ENCODE data around the gene TBC1D1. TPM values are rescaled to one million over a fixed set of nuclear protein-coding genes. Genes with fewer than 3 reads are reported as not detected.
"Not testable (repeated sequence)": the region's sequence is repeated elsewhere in the genome, so short reads cannot be mapped to it uniquely, and the experiment has no call there.

Gene TBC1D1
- total RNA-seq, 4 donors from 2014 or later = 206 to 258 (median 221) TPM

DNA sequence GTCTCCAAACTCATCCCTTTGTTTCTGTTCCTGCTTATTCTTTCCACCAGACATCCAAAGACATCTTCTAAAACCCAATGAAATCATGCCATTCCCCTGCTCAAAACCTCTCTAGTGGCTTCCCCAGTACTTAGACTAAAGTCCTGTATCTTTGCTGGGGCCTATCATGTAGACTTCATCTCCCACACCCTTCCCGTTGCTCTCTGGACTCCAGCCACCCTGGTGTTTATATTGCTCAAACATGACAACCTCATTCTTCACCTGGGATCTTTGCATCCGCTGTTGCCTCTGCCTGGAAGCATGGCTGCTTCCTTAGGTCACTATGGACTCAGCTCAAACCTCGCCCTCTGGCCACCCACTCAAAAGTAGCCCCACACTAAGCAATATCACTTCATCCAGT lies 23.7 kb downstream of the TBC1D1 start:
- Histone ChIP-seq H3K9me3 (no peaks in the 10 kb centered on the region), H3K4me3 (no peak overlapping the region), H3K27ac (replicated peaks in 1 of 4) (no peak overlapping the region), H3K4me1 (peaks cover 8 to 26% (median 20%) of the 10 kb centered on the region in 4 donors), H3K36me3 (no peaks in the 10 kb centered on the region), H3K27me3 (no peaks in the 10 kb centered on the region)
- 82% methylated on average over 3 of the region's 3 CpGs for WGBS
- intact Hi-C loops (cut with DNase I) = no loop called here
- TF ChIP-seq POLR2A (IDR thresholded peaks at IDR 0.05; ENCODE audit: low read depth) = no peak
- no peak for DNase-seq (ENCODE audit: extremely low spot score)

DNA sequence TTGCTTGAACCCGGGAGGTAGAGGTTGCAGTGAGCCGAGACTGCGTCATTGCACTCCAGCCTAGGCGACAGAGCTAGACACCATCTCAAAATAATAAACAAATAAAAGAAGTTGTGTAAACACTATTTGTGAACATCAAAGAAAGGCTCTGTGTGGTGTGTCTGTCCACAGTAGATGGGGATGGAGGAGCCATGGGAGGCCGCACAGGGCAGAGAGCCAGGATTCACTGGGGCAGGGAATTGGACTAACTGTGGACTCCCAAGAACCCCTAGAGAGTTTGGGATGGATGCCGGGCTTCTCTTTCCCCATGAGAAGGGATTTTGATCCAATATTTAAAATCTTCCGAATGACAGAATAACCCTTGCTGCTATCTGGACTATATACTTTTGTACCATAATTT lies 26.5 kb downstream of the TBC1D1 start:
- H3K4me1 ChIP-seq = peaks cover 0 to 17% (median 11%) of the 10 kb centered on the region in 4 donors
- WGBS = 84% methylated on average over 7 of the region's 7 CpGs
- DNase-seq (ENCODE audit: extremely low spot score) = no peak
- H3K27ac ChIP-seq (replicated peaks in 1 of 4) = no peak overlapping the region
- no peaks in the 10 kb centered on the region for H3K9me3 ChIP-seq
- intact Hi-C loops (cut with DNase I) = no loop called here
- no peak overlapping the region for H3K4me3 ChIP-seq
- no peak for TF ChIP-seq CTCF (IDR thresholded peaks at IDR 0.05)
- TF ChIP-seq EP300 (IDR thresholded peaks at IDR 0.05) = no peak
- TF ChIP-seq POLR2AphosphoS5 (IDR thresholded peaks at IDR 0.05) = no peak
- TF ChIP-seq POLR2A (IDR thresholded peaks at IDR 0.05; ENCODE audit: low read depth) = no peak
- no peaks in the 10 kb centered on the region for H3K36me3 ChIP-seq
- no peaks in the 10 kb centered on the region for H3K27me3 ChIP-seq

GRCh38 chr4:37918653-37919052 lies 27.8 kb downstream of the TBC1D1 start:
- WGBS = 84% methylated on average over 3 of the region's 3 CpGs
- Histone ChIP-seq H3K4me3 (no peak overlapping the region), H3K27ac (replicated peaks in 1 of 4) (no peak overlapping the region), H3K9me3 (no peaks in the 10 kb centered on the region), H3K27me3 (no peaks in the 10 kb centered on the region), H3K4me1 (peaks cover 0 to 17% (median 11%) of the 10 kb centered on the region in 4 donors), H3K36me3 (no peaks in the 10 kb centered on the region)
- intact Hi-C loops (cut with DNase I) = no loop called here
- DNase-seq (ENCODE audit: extremely low spot score) = no peak
- TF ChIP-seq POLR2AphosphoS5 (IDR thresholded peaks at IDR 0.05) (no peak), POLR2A (IDR thresholded peaks at IDR 0.05; ENCODE audit: low read depth) (no peak), EP300 (IDR thresholded peaks at IDR 0.05) (no peak), CTCF (IDR thresholded peaks at IDR 0.05) (no peak)

DNA sequence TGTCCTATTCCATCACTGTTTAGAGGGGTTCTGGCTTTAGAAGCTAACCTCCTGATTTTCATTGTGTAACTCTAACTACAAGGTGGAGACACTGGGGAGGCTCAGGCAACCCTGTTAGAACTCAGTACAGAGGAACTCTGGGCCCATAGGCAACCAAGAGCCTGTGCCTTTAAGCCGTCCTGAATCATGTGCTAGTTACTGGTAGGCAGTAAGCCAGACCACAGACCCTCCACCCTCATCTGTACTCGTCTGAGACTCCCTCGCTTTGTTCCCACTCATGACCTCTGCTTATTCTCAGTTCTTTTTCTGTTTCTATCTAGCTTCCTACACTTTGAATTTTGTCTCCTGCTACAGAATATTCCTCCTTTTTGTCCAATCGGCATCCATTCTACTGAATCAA lies 31.4 kb downstream of the TBC1D1 start:
- TF ChIP-seq POLR2A (IDR thresholded peaks at IDR 0.05; ENCODE audit: low read depth) = no peak
- TF ChIP-seq POLR2AphosphoS5 (IDR thresholded peaks at IDR 0.05) = no peak
- TF ChIP-seq EP300 (IDR thresholded peaks at IDR 0.05) = no peak
- no peak for TF ChIP-seq CTCF (IDR thresholded peaks at IDR 0.05)
- H3K4me3 ChIP-seq = no peak overlapping the region
- intact Hi-C loops (cut with DNase I) = no loop called here
- H3K36me3 ChIP-seq = no peaks in the 10 kb centered on the region
- no peak for DNase-seq (ENCODE audit: extremely low spot score)
- H3K27me3 ChIP-seq = no peaks in the 10 kb centered on the region
- no peak overlapping the region for H3K27ac ChIP-seq (replicated peaks in 1 of 4)
- H3K4me1 ChIP-seq = peaks cover 0 to 14% (median 7%) of the 10 kb centered on the region in 4 donors
- H3K9me3 ChIP-seq = no peaks in the 10 kb centered on the region
- 78% methylated on average over 4 of the region's 4 CpGs for WGBS

DNA sequence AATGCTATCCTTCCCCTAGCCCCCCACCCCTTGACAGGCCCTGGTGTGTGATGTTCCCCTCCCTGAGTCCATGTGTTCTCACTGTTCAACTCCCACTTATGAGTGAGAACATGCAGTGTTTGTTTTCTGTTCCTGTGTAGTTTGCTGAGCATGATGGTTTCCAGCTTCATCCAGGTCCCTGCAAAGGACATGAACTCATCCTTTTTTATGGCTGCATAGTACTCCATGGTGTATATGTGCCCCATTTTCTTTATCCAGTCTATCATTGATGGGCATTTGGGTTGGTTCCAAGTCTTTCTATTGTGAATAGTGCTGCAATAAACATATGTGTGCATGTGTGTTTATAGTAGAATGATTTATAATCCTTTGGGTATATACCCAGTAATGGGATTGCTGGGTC lies 32.2 kb downstream of the TBC1D1 start:
- intact Hi-C loops (cut with DNase I); H3K27ac ChIP-seq (replicated peaks in 1 of 4); H3K36me3 ChIP-seq; H3K9me3 ChIP-seq; H3K27me3 ChIP-seq; DNase-seq (ENCODE audit: extremely low spot score); H3K4me3 ChIP-seq: not testable (repeated sequence)
- peaks cover 0 to 12% (median 7%) of the 10 kb centered on the region in 4 donors for H3K4me1 ChIP-seq

- intact Hi-C loops (cut with DNase I) = loop anchor here (5.0 kb wide), 1 partner anchor 37 kb away; the partner anchor contains the start of gene PTTG2
- Histone ChIP-seq H3K27me3 (no peaks in the 10 kb centered on the region), H3K9me3 (no peaks in the 10 kb centered on the region), H3K4me3 (no peak overlapping the region), H3K4me1 (peaks cover 9 to 25% (median 17%) of the 10 kb centered on the region in 4 donors), H3K36me3 (no peaks in the 10 kb centered on the region), H3K27ac (replicated peaks in 1 of 4) (no peak overlapping the region)
- DNase-seq (ENCODE audit: extremely low spot score) = no peak
- WGBS = 76% methylated on average over 7 of the region's 7 CpGs
- TF ChIP-seq POLR2A (IDR thresholded peaks at IDR 0.05; ENCODE audit: low read depth) (no peak), POLR2AphosphoS5 (IDR thresholded peaks at IDR 0.05) (no peak), CTCF (IDR thresholded peaks at IDR 0.05) (no peak), EP300 (IDR thresholded peaks at IDR 0.05) (no peak)
These were observed 34.1 kb downstream of the TBC1D1 start for GRCh38 chr4:37924946-37925345.

All from esophagus muscularis mucosa (tissue), 4 donors.